ENCODE results near the gene AMPD3.

Gene AMPD3

DNA sequence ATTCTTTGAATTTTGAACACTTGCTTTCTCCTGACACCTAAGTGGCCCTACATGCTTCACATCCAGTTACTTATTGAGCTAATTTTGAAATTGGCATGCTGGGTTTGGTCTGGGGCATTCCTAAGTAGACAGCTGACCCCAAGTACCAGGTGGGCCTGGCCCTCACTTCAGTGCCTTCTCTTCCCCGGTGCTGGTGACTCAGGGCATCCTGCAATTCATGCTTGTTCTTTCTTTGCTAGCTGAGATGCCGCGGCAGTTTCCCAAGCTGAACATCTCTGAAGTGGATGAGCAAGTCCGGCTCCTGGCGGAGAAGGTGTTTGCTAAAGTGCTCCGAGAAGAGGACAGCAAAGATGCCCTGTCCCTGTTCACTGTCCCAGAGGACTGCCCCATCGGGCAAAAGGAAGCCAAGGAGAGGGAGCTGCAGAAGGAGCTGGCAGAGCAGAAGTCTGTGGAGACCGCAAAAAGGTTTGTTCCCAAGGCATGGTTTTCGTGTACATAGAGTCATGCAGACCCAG is 6.3 kb downstream of the AMPD3 start:
- H3K4me3 ChIP-seq (ENCODE audit: low read depth, low read length), result no peak overlapping the region
- TF ChIP-seq CTCF (IDR thresholded peaks at IDR 0.05; ENCODE audit: insufficient read depth, low read length, missing control alignments), result no peak
- CTCF ChIA-PET, result interaction anchor here (1.1 kb wide), 1 partner anchor 10 kb away, joined by 4 read pairs; no protein-coding TSS in a partner anchor
- no peak for DNase-seq (ENCODE audit: low read depth, low spot score)
- POLR2A ChIA-PET, result no interaction called here

- H3K4me3 ChIP-seq (ENCODE audit: low read depth, low read length), result no peak overlapping the region
- POLR2A ChIA-PET, result no interaction called here
- CTCF ChIA-PET, result interaction anchor here (0.9 kb wide), 1 partner anchor 10 kb away, joined by 3 read pairs; no protein-coding TSS in a partner anchor
- DNase-seq (ENCODE audit: low read depth, low spot score), result no peak
- no peak for TF ChIP-seq CTCF (IDR thresholded peaks at IDR 0.05; ENCODE audit: insufficient read depth, low read length, missing control alignments)
Observed at GRCh38 chr11:10462746-10463300, 7.8 kb downstream of the AMPD3 start.

- POLR2A ChIA-PET, result no interaction called here
- DNase-seq (ENCODE audit: low read depth, low spot score), result no peak
- CTCF ChIA-PET, result no interaction called here
- H3K4me3 ChIP-seq (ENCODE audit: low read depth, low read length), result no peak overlapping the region
- TF ChIP-seq CTCF (IDR thresholded peaks at IDR 0.05; ENCODE audit: insufficient read depth, low read length, missing control alignments), result no peak
Observed at GRCh38 chr11:10473371-10473770, 18.3 kb downstream of the AMPD3 start.

GRCh38 chr11:10474551-10474950 is 19.5 kb downstream of the AMPD3 start:
- no peak for DNase-seq (ENCODE audit: low read depth, low spot score)
- TF ChIP-seq CTCF (IDR thresholded peaks at IDR 0.05; ENCODE audit: insufficient read depth, low read length, missing control alignments), result no peak
- CTCF ChIA-PET, result no interaction called here
- POLR2A ChIA-PET, result no interaction called here
- H3K4me3 ChIP-seq (ENCODE audit: low read depth, low read length), result no peak overlapping the region

- TF ChIP-seq CTCF (IDR thresholded peaks at IDR 0.05; ENCODE audit: insufficient read depth, low read length, missing control alignments), result no peak
- no peak overlapping the region for H3K4me3 ChIP-seq (ENCODE audit: low read depth, low read length)
- CTCF ChIA-PET, result interaction anchor here (1.2 kb wide), 1 partner anchor 22 kb away, joined by 4 read pairs; the partner anchor contains the start of gene AMPD3
- POLR2A ChIA-PET, result no interaction called here
- DNase-seq (ENCODE audit: low read depth, low spot score), result no peak
Observed at GRCh38 chr11:10476342-10476741, 21.3 kb downstream of the AMPD3 start.

GRCh38 chr11:10476927-10477689 is 22.0 kb downstream of the AMPD3 start:
- no peak for TF ChIP-seq CTCF (IDR thresholded peaks at IDR 0.05; ENCODE audit: insufficient read depth, low read length, missing control alignments)
- ChIA-PET POLR2A (no interaction called here), CTCF (interaction anchor here (1.2 kb wide), 1 partner anchor 22 kb away, joined by 4 read pairs; the partner anchor contains the start of gene AMPD3)
- DNase-seq (ENCODE audit: low read depth, low spot score), result no peak
- no peak overlapping the region for H3K4me3 ChIP-seq (ENCODE audit: low read depth, low read length)

Data from AG04449 (cell line).